DND-41 (cell line): ENCODE data around the gene HFM1.
"Not testable (repeated sequence)": the region's sequence is repeated elsewhere in the genome, so short reads cannot be mapped to it uniquely, and the experiment has no call there.

Source experiments
- ATAC-seq: fragments of 200-7000 bp; cut with Tn5 transposase; 3 replicates; pipeline ENCODE4 v1.9.1; 2021; ENCODE audit warnings: low read depth; ENCODE audit not compliant: insufficient read depth
- DNase-seq: peaks from one replicate; pipeline ENCODE4 v3.0.0-alpha.2; 2020
- H2AFZ ChIP-seq: 2 replicates; pipeline ENCODE4 v1.6.0; 2012; ENCODE audit warnings: low read depth, low read length
- H3K27ac ChIP-seq: 2 replicates; pipeline ENCODE4 v1.5.1; 2012; ENCODE audit warnings: low read length, inconsistent platforms
- H3K27me3 ChIP-seq: fragments of 200-600 bp; sonication (generic); 2 replicates; pipeline ENCODE4 v1.6.0; 2012; ENCODE audit warnings: low read length, mild to moderate bottlenecking, inconsistent platforms; ENCODE audit not compliant: insufficient read depth, poor library complexity
- H3K36me3 ChIP-seq: 2 replicates; pipeline ENCODE4 v1.5.1; 2012; ENCODE audit warnings: low read length, inconsistent platforms; ENCODE audit not compliant: insufficient read depth
- H3K4me1 ChIP-seq: 2 replicates; pipeline ENCODE4 v1.5.1; 2012; ENCODE audit warnings: mild to moderate bottlenecking, low read length; ENCODE audit not compliant: insufficient read depth
- H3K4me2 ChIP-seq: 2 replicates; pipeline ENCODE4 v1.6.0; 2012; ENCODE audit warnings: mild to moderate bottlenecking, moderate library complexity, low read length, inconsistent platforms; ENCODE audit not compliant: insufficient read depth
- H3K4me3 ChIP-seq, 2 experiments: fragments of 200-600 bp in 1 of 2; shearing (Covaris generic) in 1 of 2; 2 replicates each; pipeline ENCODE4 v1.5.1; 2012 to 2016; ENCODE audit warnings: inconsistent platforms in 2 of 2, low read length in 2 of 2, mild to moderate bottlenecking in 2 of 2, low read depth in 1 of 2, moderate library complexity in 1 of 2
- H3K79me2 ChIP-seq: 2 replicates; pipeline ENCODE4 v1.6.0; 2012; ENCODE audit warnings: low read length, inconsistent platforms; ENCODE audit not compliant: insufficient read depth
- H3K9ac ChIP-seq: 2 replicates; pipeline ENCODE4 v1.6.0; 2012; ENCODE audit warnings: low read depth, mild to moderate bottlenecking, inconsistent platforms, low read length, moderate library complexity
- H3K9me3 ChIP-seq: 2 replicates; pipeline ENCODE4 v1.5.1; 2012; ENCODE audit warnings: low read length, moderate library complexity, mild to moderate bottlenecking, inconsistent platforms; ENCODE audit not compliant: insufficient read depth, severe bottlenecking
- H4K20me1 ChIP-seq: 2 replicates; pipeline ENCODE4 v1.6.0; 2012; ENCODE audit warnings: low read length; ENCODE audit not compliant: insufficient read depth
- CTCF ChIP-seq: IDR thresholded peaks from 2 replicates; pipeline ENCODE4 v1.5.1; 2012; ENCODE audit warnings: borderline replicate concordance, low read length, moderate library complexity, mild to moderate bottlenecking; ENCODE audit not compliant: poor library complexity, severe bottlenecking; ENCODE audit errors: extremely low read depth
- EZH2 ChIP-seq: IDR thresholded peaks from 3 replicates; pipeline ENCODE4 v1.6.1; 2012; ENCODE audit warnings: borderline replicate concordance, low read depth, mild to moderate bottlenecking, moderate library complexity, low read length, inconsistent platforms; ENCODE audit not compliant: severe bottlenecking

HFM1 gene

DNA sequence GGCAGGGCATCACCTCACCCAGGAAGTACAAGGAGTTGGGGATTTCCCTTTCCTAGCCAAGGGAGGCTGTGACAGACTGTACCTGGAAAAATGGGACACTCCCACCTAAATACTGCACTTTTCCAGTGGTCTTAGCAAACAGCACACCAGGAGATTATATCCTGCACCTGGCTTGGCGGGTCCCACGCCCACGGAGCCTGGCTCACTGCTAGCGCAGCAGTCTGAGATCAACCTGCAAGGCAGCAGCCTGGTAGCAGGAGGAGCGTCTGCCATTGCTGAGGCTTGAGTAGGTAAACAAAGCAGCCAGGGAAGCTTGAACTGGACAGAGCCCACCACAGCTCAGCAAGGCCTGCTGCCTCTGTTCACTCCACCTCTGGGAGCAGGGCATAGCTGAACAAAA, 37.3 kb upstream of the HFM1 start:
- ATAC-seq, DNase-seq, H3K27ac ChIP-seq, H3K4me1 ChIP-seq, H3K36me3 ChIP-seq, H3K9me3 ChIP-seq, H3K79me2 ChIP-seq, H3K9ac ChIP-seq, H3K4me2 ChIP-seq, H2AFZ ChIP-seq, H3K27me3 ChIP-seq, H3K4me3 ChIP-seq, H4K20me1 ChIP-seq: not testable (repeated sequence)

DNA sequence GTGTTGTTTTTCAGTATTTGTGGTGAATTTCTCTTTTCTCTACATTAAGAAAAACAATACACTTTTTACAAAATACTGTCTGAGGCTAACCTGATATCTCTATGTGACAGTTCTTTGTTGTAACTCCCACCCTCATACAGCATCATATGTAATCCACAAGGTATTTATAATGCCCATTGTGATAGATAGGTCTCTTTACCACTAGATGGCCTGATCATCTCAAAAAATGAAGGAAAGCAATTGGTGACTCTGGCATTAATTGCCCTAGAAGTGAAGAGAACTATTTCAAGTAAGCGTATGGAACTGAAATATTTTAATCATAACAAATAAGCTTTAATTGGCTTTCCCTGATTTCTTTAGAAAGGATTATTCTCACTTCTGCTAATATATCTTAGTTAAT, 36.2 kb upstream of the HFM1 start:
- no peak overlapping the region for H3K4me2 ChIP-seq
- H3K27ac ChIP-seq: no peak overlapping the region
- H2AFZ ChIP-seq: no peak overlapping the region
- H4K20me1 ChIP-seq: no peaks in the 10 kb centered on the region
- ATAC-seq (no peak), DNase-seq (no peak)
- no peaks in the 10 kb centered on the region for H3K36me3 ChIP-seq
- no peaks in the 10 kb centered on the region for H3K79me2 ChIP-seq
- H3K9me3 ChIP-seq: peaks cover 5% of the 10 kb centered on the region
- H3K9ac ChIP-seq: no peak overlapping the region
- H3K27me3 ChIP-seq: no peaks in the 10 kb centered on the region
- TF ChIP-seq EZH2: no peak
- peak; percentile 44 for TF ChIP-seq CTCF
- H3K4me1 ChIP-seq: no peaks in the 10 kb centered on the region
- H3K4me3 ChIP-seq: no peak overlapping the region

DNA sequence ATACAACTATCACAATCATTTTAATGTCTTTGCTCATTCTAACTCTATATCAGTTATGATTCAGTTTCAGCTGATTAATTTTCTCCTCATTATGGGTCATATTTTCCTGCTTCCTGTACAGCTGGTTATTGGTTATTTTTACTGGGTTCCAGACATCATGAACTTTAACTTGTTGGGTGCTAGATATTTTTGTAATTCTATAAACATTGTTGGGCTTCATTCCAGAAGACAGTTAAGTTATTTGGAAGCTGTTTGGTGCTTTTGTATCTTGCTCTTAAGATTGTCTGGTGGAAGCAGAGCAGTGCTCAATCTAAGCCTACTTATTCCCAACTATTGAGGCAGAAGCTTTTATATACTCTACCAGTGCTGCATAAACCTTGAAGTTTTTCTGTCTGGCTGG, 34.4 kb upstream of the HFM1 start:
- H2AFZ ChIP-seq: no peak overlapping the region
- TF ChIP-seq CTCF: no peak
- TF ChIP-seq EZH2: no peak
- H3K79me2 ChIP-seq: no peaks in the 10 kb centered on the region
- no peak overlapping the region for H3K4me2 ChIP-seq
- H3K27me3 ChIP-seq: no peaks in the 10 kb centered on the region
- DNase-seq: no peak
- H4K20me1 ChIP-seq: no peaks in the 10 kb centered on the region
- H3K4me3 ChIP-seq: no peak overlapping the region
- no peak for ATAC-seq
- no peak overlapping the region for H3K9ac ChIP-seq
- peaks cover 5% of the 10 kb centered on the region for H3K9me3 ChIP-seq
- H3K4me1 ChIP-seq: no peaks in the 10 kb centered on the region
- no peaks in the 10 kb centered on the region for H3K36me3 ChIP-seq
- H3K27ac ChIP-seq: no peak overlapping the region

- Histone ChIP-seq H3K27me3 (no peaks in the 10 kb centered on the region), H3K36me3 (no peaks in the 10 kb centered on the region), H4K20me1 (no peaks in the 10 kb centered on the region), H3K4me3 (no peak overlapping the region), H3K9ac (no peak overlapping the region), H3K27ac (no peak overlapping the region), H2AFZ (no peak overlapping the region), H3K4me1 (no peaks in the 10 kb centered on the region), H3K9me3 (no peaks in the 10 kb centered on the region), H3K4me2 (no peak overlapping the region), H3K79me2 (no peaks in the 10 kb centered on the region)
- TF ChIP-seq CTCF (no peak), EZH2 (no peak)
- ATAC-seq (no peak), DNase-seq (no peak)
These were observed 23.7 kb upstream of the HFM1 start for GRCh38 chr1:91428182-91428798.
